Transverse colon (tissue), 4 donors: ENCODE measurements around the gene C8A.

Experiments used
- EP300 ChIP-seq: sonication (generic); formaldehyde crosslinking; IDR thresholded peaks from one replicate; pipeline ENCODE4 v1.6.1; 2017; ENCODE audit warnings: antibody characterized with exemption, low read depth
- POLR2A ChIP-seq: fragments of 450-650 bp; IDR thresholded peaks from one replicate; pipeline ENCODE4 v1.6.1; 2016; ENCODE audit warnings: antibody characterized with exemption, mild to moderate bottlenecking, moderate library complexity
- POLR2AphosphoS5 ChIP-seq, 3 donors: sonication (generic); formaldehyde crosslinking; IDR thresholded peaks; one replicate each; pipeline ENCODE4 v1.6.1; 2016; ENCODE audit warnings: antibody characterized with exemption in 3 of 3
- TF ChIP-seq, protein P1 (sequence below), 5 experiments: fragments of 200-600 bp in 3 of 5; fragments of 450-650 bp in 2 of 5; sonication (generic) in 3 of 5; IDR thresholded peaks; 1 replicate in 2 of 5; 2 replicates in 3 of 5; pipeline ENCODE4 v1.5.1; 2016 to 2017; ENCODE audit warnings: antibody characterized with exemption in 5 of 5, inconsistent platforms in 3 of 5, mild to moderate bottlenecking in 2 of 5, moderate library complexity in 1 of 5

DNA sequence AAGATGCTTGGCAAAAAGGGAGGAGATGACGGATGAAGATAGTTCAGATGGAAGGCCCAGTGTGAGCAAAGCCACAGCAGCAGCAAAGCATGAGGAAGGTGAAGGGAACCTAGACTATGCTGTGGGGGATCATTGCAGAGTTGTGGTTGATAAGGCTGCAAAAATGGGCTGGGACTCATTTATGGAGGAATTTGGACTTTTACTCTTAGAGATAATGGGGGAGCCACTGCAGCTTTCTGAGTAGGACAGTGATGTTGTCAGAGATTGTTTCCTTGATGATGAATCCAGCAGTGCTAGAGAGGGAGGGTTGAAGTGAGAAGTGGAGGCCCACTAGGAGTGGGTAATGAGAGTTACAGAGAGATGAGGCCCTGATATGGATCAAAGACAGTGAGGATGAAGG, 2.1 kb upstream of the C8A start:
- TF ChIP-seq, protein P1, sequence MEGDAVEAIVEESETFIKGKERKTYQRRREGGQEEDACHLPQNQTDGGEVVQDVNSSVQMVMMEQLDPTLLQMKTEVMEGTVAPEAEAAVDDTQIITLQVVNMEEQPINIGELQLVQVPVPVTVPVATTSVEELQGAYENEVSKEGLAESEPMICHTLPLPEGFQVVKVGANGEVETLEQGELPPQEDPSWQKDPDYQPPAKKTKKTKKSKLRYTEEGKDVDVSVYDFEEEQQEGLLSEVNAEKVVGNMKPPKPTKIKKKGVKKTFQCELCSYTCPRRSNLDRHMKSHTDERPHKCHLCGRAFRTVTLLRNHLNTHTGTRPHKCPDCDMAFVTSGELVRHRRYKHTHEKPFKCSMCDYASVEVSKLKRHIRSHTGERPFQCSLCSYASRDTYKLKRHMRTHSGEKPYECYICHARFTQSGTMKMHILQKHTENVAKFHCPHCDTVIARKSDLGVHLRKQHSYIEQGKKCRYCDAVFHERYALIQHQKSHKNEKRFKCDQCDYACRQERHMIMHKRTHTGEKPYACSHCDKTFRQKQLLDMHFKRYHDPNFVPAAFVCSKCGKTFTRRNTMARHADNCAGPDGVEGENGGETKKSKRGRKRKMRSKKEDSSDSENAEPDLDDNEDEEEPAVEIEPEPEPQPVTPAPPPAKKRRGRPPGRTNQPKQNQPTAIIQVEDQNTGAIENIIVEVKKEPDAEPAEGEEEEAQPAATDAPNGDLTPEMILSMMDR (IDR thresholded peaks at IDR 0.05): no peak
- TF ChIP-seq POLR2AphosphoS5 (IDR thresholded peaks at IDR 0.05): no peak
- no peak for TF ChIP-seq POLR2A
- TF ChIP-seq EP300: no peak
